Measurements from ENCODE around the gene CPNE5.

The CPNE5 gene

DNA sequence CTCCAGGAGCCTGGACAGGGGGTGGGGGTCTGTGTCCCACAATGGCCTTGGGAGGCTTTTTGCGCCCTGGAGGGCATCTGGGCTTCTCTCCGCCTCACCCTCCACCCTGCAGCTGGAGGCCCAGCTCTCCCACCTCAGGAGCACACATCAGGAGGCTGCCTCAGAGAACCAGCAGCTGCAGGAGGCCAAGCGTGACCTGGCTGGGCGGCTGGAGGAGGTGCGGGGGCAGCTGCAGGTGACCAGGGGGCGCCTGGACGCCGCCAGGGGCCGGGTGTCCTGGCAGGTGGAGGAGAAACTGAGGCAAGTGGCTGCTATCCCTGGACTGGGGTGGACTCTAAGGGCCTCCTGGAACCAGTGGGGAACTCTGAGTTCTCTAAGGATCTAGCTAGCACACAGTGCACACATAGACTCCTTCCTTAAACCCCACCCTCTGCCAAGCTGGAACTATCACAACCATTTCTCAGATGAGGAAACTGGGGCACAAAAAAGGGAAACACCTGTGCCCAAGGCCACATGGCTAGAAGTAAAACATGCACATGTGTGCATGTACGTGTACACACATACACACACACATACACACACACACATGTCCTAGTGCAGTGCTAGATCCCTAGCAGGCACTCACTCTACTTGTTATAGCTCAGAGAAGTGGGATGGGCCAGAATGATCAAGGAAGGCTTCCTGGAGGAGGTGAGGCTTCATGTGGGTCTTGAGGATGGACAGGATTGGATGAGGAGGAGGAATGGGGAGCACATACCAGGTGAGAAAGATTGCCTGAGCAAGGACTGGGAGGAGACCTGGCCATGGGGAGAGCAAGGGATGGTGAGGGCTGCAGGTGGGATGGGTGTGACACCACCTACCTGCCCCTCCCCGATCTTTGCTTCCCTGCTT is 118.7 kb downstream of the CPNE5 start:
- Histone ChIP-seq H3K27me3 (ENCODE audit: control insufficient read depth in 1 of 2, insufficient read depth in 2 of 2, low read length in 2 of 2) (peaks cover 0 to 5% of the 10 kb centered on the region in 2 donors), H3K4me3 (ENCODE audit: low read depth in 1 of 2, low read length in 2 of 2) (no peak overlapping the region), H3K27ac (ENCODE audit: low read depth, low read length) (no peak overlapping the region), H3K36me3 (ENCODE audit: insufficient read depth, low read length) (no peaks in the 10 kb centered on the region), H3K4me1 (ENCODE audit: insufficient read depth, low read length) (no peaks in the 10 kb centered on the region), H3K9ac (ENCODE audit: low read length) (no peak overlapping the region), H3K9me3 (ENCODE audit: low read length) (no peaks in the 10 kb centered on the region)

GRCh38 chr6:36719126-36719525 is 120.1 kb downstream of the CPNE5 start:
- H3K36me3 ChIP-seq (ENCODE audit: insufficient read depth, low read length): no peaks in the 10 kb centered on the region
- H3K9me3 ChIP-seq (ENCODE audit: low read length): no peaks in the 10 kb centered on the region
- H3K4me3 ChIP-seq (ENCODE audit: low read depth in 1 of 2, low read length in 2 of 2): no peak overlapping the region
- peaks cover 0 to 5% of the 10 kb centered on the region in 2 donors for H3K27me3 ChIP-seq (ENCODE audit: control insufficient read depth in 1 of 2, insufficient read depth in 2 of 2, low read length in 2 of 2)
- no peaks in the 10 kb centered on the region for H3K4me1 ChIP-seq (ENCODE audit: insufficient read depth, low read length)
- no peak overlapping the region for H3K27ac ChIP-seq (ENCODE audit: low read depth, low read length)
- H3K9ac ChIP-seq (ENCODE audit: low read length): no peak overlapping the region

GRCh38 chr6:36718560-36718959 is 120.7 kb downstream of the CPNE5 start:
- Histone ChIP-seq H3K9me3 (ENCODE audit: low read length) (no peaks in the 10 kb centered on the region), H3K27ac (ENCODE audit: low read depth, low read length) (no peak overlapping the region), H3K9ac (ENCODE audit: low read length) (no peak overlapping the region), H3K27me3 (ENCODE audit: control insufficient read depth in 1 of 2, insufficient read depth in 2 of 2, low read length in 2 of 2) (peaks cover 0 to 5% of the 10 kb centered on the region in 2 donors), H3K4me1 (ENCODE audit: insufficient read depth, low read length) (no peaks in the 10 kb centered on the region), H3K4me3 (ENCODE audit: low read depth in 1 of 2, low read length in 2 of 2) (no peak overlapping the region), H3K36me3 (ENCODE audit: insufficient read depth, low read length) (no peaks in the 10 kb centered on the region)

DNA sequence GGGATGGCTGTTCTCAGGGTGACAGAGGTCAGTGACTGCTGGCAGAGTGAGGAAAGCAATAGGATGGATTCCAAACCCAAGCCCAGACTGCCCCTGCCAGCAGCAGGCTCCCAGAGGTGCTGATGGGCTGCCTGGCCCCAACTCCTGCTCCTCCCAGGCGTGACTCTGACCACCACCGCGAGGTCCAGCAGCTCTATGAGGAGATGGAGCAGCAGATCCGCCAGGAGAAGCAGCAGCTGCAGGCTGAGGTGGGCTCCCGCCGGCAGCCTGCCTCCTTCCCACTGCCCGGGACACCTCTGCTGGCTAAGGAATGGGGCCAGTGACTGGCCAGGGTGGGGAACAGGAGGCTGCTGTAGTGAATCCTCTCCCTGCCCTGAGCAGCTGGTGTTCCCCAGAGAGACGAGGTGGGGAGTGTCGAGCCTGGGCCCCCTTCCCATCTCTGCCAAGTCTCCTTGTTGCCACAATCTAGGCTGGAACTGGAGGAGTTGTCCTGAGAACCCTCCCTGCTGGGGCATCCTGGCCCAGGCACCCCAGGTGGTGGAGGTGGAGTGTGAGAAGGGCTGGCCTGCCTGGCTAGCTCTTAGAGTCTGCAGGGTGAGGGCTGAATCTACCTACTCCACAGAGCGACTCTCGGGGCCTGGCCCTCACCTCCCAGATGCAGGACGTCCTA is 121.2 kb downstream of the CPNE5 start:
- H3K4me1 ChIP-seq (ENCODE audit: insufficient read depth, low read length): no peaks in the 10 kb centered on the region
- no peak overlapping the region for H3K9ac ChIP-seq (ENCODE audit: low read length)
- no peaks in the 10 kb centered on the region for H3K36me3 ChIP-seq (ENCODE audit: insufficient read depth, low read length)
- H3K4me3 ChIP-seq (ENCODE audit: low read depth in 1 of 2, low read length in 2 of 2): no peak overlapping the region
- no peak overlapping the region for H3K27ac ChIP-seq (ENCODE audit: low read depth, low read length)
- no peaks in the 10 kb centered on the region for H3K9me3 ChIP-seq (ENCODE audit: low read length)
- peaks cover 0 to 5% of the 10 kb centered on the region in 2 donors for H3K27me3 ChIP-seq (ENCODE audit: control insufficient read depth in 1 of 2, insufficient read depth in 2 of 2, low read length in 2 of 2)

GRCh38 chr6:36717231-36717825 is 121.9 kb downstream of the CPNE5 start:
- Histone ChIP-seq H3K27ac (ENCODE audit: low read depth, low read length) (no peak overlapping the region), H3K27me3 (ENCODE audit: control insufficient read depth in 1 of 2, insufficient read depth in 2 of 2, low read length in 2 of 2) (peaks cover 0 to 5% of the 10 kb centered on the region in 2 donors)

GRCh38 chr6:36716476-36717093 is 122.7 kb downstream of the CPNE5 start:
- no peaks in the 10 kb centered on the region for H3K4me1 ChIP-seq (ENCODE audit: insufficient read depth, low read length)
- H3K27me3 ChIP-seq (ENCODE audit: control insufficient read depth in 1 of 2, insufficient read depth in 2 of 2, low read length in 2 of 2): peaks cover 0 to 5% of the 10 kb centered on the region in 2 donors
- H3K9ac ChIP-seq (ENCODE audit: low read length): no peak overlapping the region
- H3K36me3 ChIP-seq (ENCODE audit: insufficient read depth, low read length): no peaks in the 10 kb centered on the region
- no peak overlapping the region for H3K4me3 ChIP-seq (ENCODE audit: low read depth in 1 of 2, low read length in 2 of 2)
- no peak overlapping the region for H3K27ac ChIP-seq (ENCODE audit: low read depth, low read length)
- no peaks in the 10 kb centered on the region for H3K9me3 ChIP-seq (ENCODE audit: low read length)

More at GRCh38 chr6:36717231-36717825, 121.9 kb downstream of the CPNE5 start:
- Histone ChIP-seq H3K4me3 (ENCODE audit: low read depth in 1 of 2, low read length in 2 of 2) (no peak overlapping the region), H3K9ac (ENCODE audit: low read length) (no peak overlapping the region), H3K4me1 (ENCODE audit: insufficient read depth, low read length) (no peaks in the 10 kb centered on the region), H3K36me3 (ENCODE audit: insufficient read depth, low read length) (no peaks in the 10 kb centered on the region), H3K9me3 (ENCODE audit: low read length) (no peaks in the 10 kb centered on the region)

GRCh38 chr6:36715469-36715868 is 123.8 kb downstream of the CPNE5 start:
- Histone ChIP-seq H3K9me3 (ENCODE audit: low read length) (no peaks in the 10 kb centered on the region), H3K36me3 (ENCODE audit: insufficient read depth, low read length) (no peaks in the 10 kb centered on the region), H3K4me3 (ENCODE audit: low read depth in 1 of 2, low read length in 2 of 2) (no peak overlapping the region), H3K27ac (ENCODE audit: low read depth, low read length) (no peak overlapping the region), H3K4me1 (ENCODE audit: insufficient read depth, low read length) (no peaks in the 10 kb centered on the region), H3K27me3 (ENCODE audit: control insufficient read depth in 1 of 2, insufficient read depth in 2 of 2, low read length in 2 of 2) (no peaks in the 10 kb centered on the region), H3K9ac (ENCODE audit: low read length) (no peak overlapping the region)

- no peaks in the 10 kb centered on the region for H3K9me3 ChIP-seq (ENCODE audit: low read length)
- no peak overlapping the region for H3K9ac ChIP-seq (ENCODE audit: low read length)
- H3K4me1 ChIP-seq (ENCODE audit: insufficient read depth, low read length): no peaks in the 10 kb centered on the region
- no peak overlapping the region for H3K27ac ChIP-seq (ENCODE audit: low read depth, low read length)
- no peak overlapping the region for H3K4me3 ChIP-seq (ENCODE audit: low read depth in 1 of 2, low read length in 2 of 2)
- H3K27me3 ChIP-seq (ENCODE audit: control insufficient read depth in 1 of 2, insufficient read depth in 2 of 2, low read length in 2 of 2): no peaks in the 10 kb centered on the region
- no peaks in the 10 kb centered on the region for H3K36me3 ChIP-seq (ENCODE audit: insufficient read depth, low read length)
Measured at GRCh38 chr6:36714511-36714910, 124.7 kb downstream of the CPNE5 start.

- no peak overlapping the region for H3K4me3 ChIP-seq (ENCODE audit: low read depth in 1 of 2, low read length in 2 of 2)
Measured at GRCh38 chr6:36713846-36714245, 125.4 kb downstream of the CPNE5 start.

DNA sequence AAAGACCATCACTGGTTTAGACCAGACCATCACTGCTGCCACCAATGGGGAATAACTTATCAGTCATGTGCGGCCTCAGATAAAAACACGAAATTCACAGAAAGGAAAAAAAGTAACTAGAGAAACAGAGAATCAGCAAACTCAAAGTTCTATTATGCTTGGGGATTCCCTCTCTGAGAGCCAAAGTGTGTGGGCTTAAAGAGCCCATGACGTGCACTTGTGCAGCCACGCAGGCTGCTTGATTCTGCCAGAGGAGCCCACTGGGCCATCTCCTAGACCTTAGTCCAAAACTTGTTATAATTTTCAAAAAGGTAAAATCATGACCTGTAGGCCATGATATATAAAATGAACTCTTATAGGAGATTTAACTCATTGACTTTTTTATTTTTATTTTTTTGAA is 126.4 kb downstream of the CPNE5 start:
- Histone ChIP-seq H3K4me3 (ENCODE audit: low read depth in 1 of 2, low read length in 2 of 2) (no peak overlapping the region), H3K36me3 (ENCODE audit: insufficient read depth, low read length) (no peaks in the 10 kb centered on the region), H3K27ac (ENCODE audit: low read depth, low read length) (no peak overlapping the region), H3K4me1 (ENCODE audit: insufficient read depth, low read length) (no peaks in the 10 kb centered on the region), H3K27me3 (ENCODE audit: control insufficient read depth in 1 of 2, insufficient read depth in 2 of 2, low read length in 2 of 2) (no peaks in the 10 kb centered on the region), H3K9ac (ENCODE audit: low read length) (no peak overlapping the region), H3K9me3 (ENCODE audit: low read length) (no peaks in the 10 kb centered on the region)

More at GRCh38 chr6:36713846-36714245, 125.4 kb downstream of the CPNE5 start:
- Histone ChIP-seq H3K9ac (ENCODE audit: low read length) (no peak overlapping the region), H3K27ac (ENCODE audit: low read depth, low read length) (no peak overlapping the region), H3K9me3 (ENCODE audit: low read length) (no peaks in the 10 kb centered on the region), H3K36me3 (ENCODE audit: insufficient read depth, low read length) (no peaks in the 10 kb centered on the region), H3K27me3 (ENCODE audit: control insufficient read depth in 1 of 2, insufficient read depth in 2 of 2, low read length in 2 of 2) (no peaks in the 10 kb centered on the region), H3K4me1 (ENCODE audit: insufficient read depth, low read length) (no peaks in the 10 kb centered on the region)

GRCh38 chr6:36706339-36706738 is 132.9 kb downstream of the CPNE5 start:
- H3K9ac ChIP-seq (ENCODE audit: low read length): no peak overlapping the region

More at GRCh38 chr6:36706339-36706738, 132.9 kb downstream of the CPNE5 start:
- Histone ChIP-seq H3K4me1 (ENCODE audit: insufficient read depth, low read length) (no peaks in the 10 kb centered on the region), H3K36me3 (ENCODE audit: insufficient read depth, low read length) (no peaks in the 10 kb centered on the region), H3K9me3 (ENCODE audit: low read length) (no peaks in the 10 kb centered on the region), H3K27ac (ENCODE audit: low read depth, low read length) (no peak overlapping the region), H3K4me3 (ENCODE audit: low read depth in 1 of 2, low read length in 2 of 2) (no peak overlapping the region), H3K27me3 (ENCODE audit: control insufficient read depth in 1 of 2, insufficient read depth in 2 of 2, low read length in 2 of 2) (no peaks in the 10 kb centered on the region)

Data from muscle layer of colon (tissue), 2 donors.